Naive thymus-derived CD8-positive, alpha-beta T cell (primary cell): ENCODE measurements around the gene RIT2. TPM values are rescaled to one million over a fixed set of nuclear protein-coding genes. Genes with fewer than 3 reads are reported as not detected.
"Not testable (repeated sequence)": the region's sequence is repeated elsewhere in the genome, so short reads cannot be mapped to it uniquely, and the experiment has no call there.

Source experiments
- ATAC-seq, 2 donors: fragments of 150-1000 bp; cut with Tn5 transposase in 1 of 2; sonication (Bioruptor Pico), chemical (Tn5 transposase) in 1 of 2; 1 replicate in 1 of 2; 2 replicates in 1 of 2; pipeline ENCODE4 v1.10.0; 2021; ENCODE audit warnings: mild to moderate bottlenecking in 2 of 2, moderate library complexity in 2 of 2
- POLR2A ChIA-PET: fragments of 350-600 bp; sonication (Branson Sonifier 250); formaldehyde crosslinking; loops from one replicate; lab custom pipeline; 2021; ENCODE audit warnings: antibody characterized with exemption; lab: Charles Lee
- DNase-seq, 10 donors: peaks; one replicate each; pipeline versions ENCODE4 v3.0.0 to v3.0.0-alpha.2; 2020 to 2022
- H3K27ac Mint-ChIP-seq, 10 donors: one replicate each; pipeline ENCODE4 v1.8.0; 2020 to 2022; ENCODE audit warnings: mild to moderate bottlenecking in 10 of 10, mixed read lengths in 10 of 10, moderate library complexity in 4 of 10, inconsistent platforms in 1 of 10
- H3K27me3 Mint-ChIP-seq, 5 donors: one replicate each; pipeline ENCODE4 v1.8.0; 2021 to 2022; ENCODE audit warnings: mixed read lengths in 5 of 5
- H3K36me3 Mint-ChIP-seq, 3 donors: one replicate each; pipeline ENCODE4 v1.8.0; 2020 to 2022; ENCODE audit warnings: mixed read lengths in 3 of 3, mild to moderate bottlenecking in 2 of 3, inconsistent platforms in 1 of 3
- H3K4me1 Mint-ChIP-seq, 4 donors: one replicate each; pipeline ENCODE4 v1.8.0; 2021 to 2022; ENCODE audit warnings: mixed read lengths in 4 of 4
- H3K4me3 Mint-ChIP-seq, 10 donors: one replicate each; pipeline ENCODE4 v1.8.0; 2020 to 2022; ENCODE audit warnings: mild to moderate bottlenecking in 10 of 10, mixed read lengths in 10 of 10, moderate library complexity in 6 of 10, inconsistent platforms in 1 of 10
- H3K9me3 Mint-ChIP-seq, 9 donors: one replicate each; pipeline ENCODE4 v1.8.0; 2020 to 2022; ENCODE audit warnings: mixed read lengths in 9 of 9, mild to moderate bottlenecking in 3 of 9, inconsistent platforms in 1 of 9, moderate library complexity in 1 of 9
- polyA plus RNA-seq, 3 donors: library from polyadenylated mRNA; unstranded; fragments of 300-500 nt; fragmentation: Illumina TruSeq; gene quantifications; one replicate each; pipeline ENCODE4 v1.2.3, GENCODE V29; 2021
- total RNA-seq, 8 experiments: library from RNA in 2 of 8; stranded (reverse) in 2 of 8; gene quantifications; one replicate each; pipeline ENCODE4 v1.2.3 and lab custom pipeline; 2021 to 2026

Gene RIT2
- total and polyA plus RNA-seq, 5 experiments from 2014 or later, result not detected

- ATAC-seq, result no peak
- Mint-ChIP-seq H3K36me3 (no peaks in the 10 kb centered on the region), H3K4me3 (no peak overlapping the region), H3K27ac (no peak overlapping the region), H3K27me3 (no peaks in the 10 kb centered on the region), H3K9me3 (peaks cover 0 to 23% (median 2%) of the 10 kb centered on the region in 9 donors), H3K4me1 (no peaks in the 10 kb centered on the region)
- POLR2A ChIA-PET, result no interaction called here
- DNase-seq, result no peak
Observed at GRCh38 chr18:42745171-42745570, 370.3 kb downstream of the RIT2 start.

- ATAC-seq (no peak), DNase-seq (no peak)
- Mint-ChIP-seq H3K4me1 (no peaks in the 10 kb centered on the region), H3K36me3 (no peaks in the 10 kb centered on the region), H3K27me3 (no peaks in the 10 kb centered on the region), H3K9me3 (peaks cover 0 to 21% (median 1%) of the 10 kb centered on the region in 9 donors), H3K27ac (no peak overlapping the region), H3K4me3 (no peak overlapping the region)
- POLR2A ChIA-PET, result no interaction called here
Observed at GRCh38 chr18:42743373-42744138, 371.9 kb downstream of the RIT2 start.

DNA sequence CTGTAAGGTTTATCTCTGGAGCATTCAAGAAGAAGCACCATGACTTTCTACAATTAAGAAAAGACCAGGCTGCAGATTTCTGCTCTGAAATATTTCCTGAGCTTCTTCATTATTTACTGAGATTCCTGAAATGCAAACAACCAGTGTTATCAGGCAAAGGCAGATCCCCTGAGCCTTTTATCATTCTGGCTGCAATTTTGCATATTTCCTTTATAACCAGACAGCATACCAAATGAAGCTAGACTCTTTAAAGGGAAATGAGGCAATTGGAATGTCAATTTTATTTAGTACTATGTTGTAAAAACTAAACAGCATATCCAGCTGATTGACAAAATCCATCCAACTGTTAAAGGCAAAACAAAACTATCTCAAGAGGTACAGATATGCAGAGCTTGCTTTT, 372.5 kb downstream of the RIT2 start:
- peaks cover 0 to 20% (median 5%) of the 10 kb centered on the region in 9 donors for H3K9me3 Mint-ChIP-seq
- DNase-seq (no peak), ATAC-seq (no peak)
- no peak overlapping the region for H3K27ac Mint-ChIP-seq
- H3K4me3 Mint-ChIP-seq, result no peak overlapping the region
- H3K27me3 Mint-ChIP-seq, result no peaks in the 10 kb centered on the region
- H3K36me3 Mint-ChIP-seq, result no peaks in the 10 kb centered on the region
- H3K4me1 Mint-ChIP-seq, result no peaks in the 10 kb centered on the region
- POLR2A ChIA-PET, result no interaction called here

DNA sequence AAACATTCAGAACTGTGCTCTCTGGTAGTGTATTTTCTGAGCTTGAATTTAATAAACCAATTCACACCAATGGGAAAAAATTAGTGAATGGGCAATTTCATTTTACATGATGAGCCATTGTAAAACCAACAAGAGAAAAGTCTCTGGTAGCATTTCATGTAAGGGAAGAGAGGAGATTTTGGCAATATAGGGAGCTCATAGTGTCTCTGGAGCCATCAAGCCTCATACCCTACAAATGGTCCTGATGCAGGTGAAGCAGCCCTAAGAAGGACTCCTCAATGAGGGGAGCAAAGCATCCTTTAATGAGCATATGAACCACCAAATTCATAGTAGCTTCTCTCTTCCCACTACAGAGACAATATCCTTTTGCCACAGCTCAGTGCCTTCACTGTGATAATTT, 373.0 kb downstream of the RIT2 start:
- Mint-ChIP-seq H3K27me3 (no peaks in the 10 kb centered on the region), H3K4me3 (no peak overlapping the region), H3K9me3 (peaks cover 0 to 20% (median 5%) of the 10 kb centered on the region in 9 donors), H3K36me3 (no peaks in the 10 kb centered on the region), H3K27ac (no peak overlapping the region), H3K4me1 (no peaks in the 10 kb centered on the region)
- DNase-seq (no peak), ATAC-seq (no peak)
- POLR2A ChIA-PET, result no interaction called here

- ATAC-seq, H3K27ac Mint-ChIP-seq, H3K4me1 Mint-ChIP-seq, POLR2A ChIA-PET, H3K36me3 Mint-ChIP-seq, H3K4me3 Mint-ChIP-seq, DNase-seq, H3K27me3 Mint-ChIP-seq: not testable (repeated sequence)
- H3K9me3 Mint-ChIP-seq, result peaks cover 0 to 16% (median 5%) of the 10 kb centered on the region in 9 donors
Observed at GRCh38 chr18:42741805-42742347, 373.6 kb downstream of the RIT2 start.

- POLR2A ChIA-PET, H3K4me3 Mint-ChIP-seq, H3K36me3 Mint-ChIP-seq, H3K4me1 Mint-ChIP-seq, H3K27ac Mint-ChIP-seq, H3K27me3 Mint-ChIP-seq, DNase-seq, ATAC-seq: not testable (repeated sequence)
- peaks cover 0 to 15% (median 5%) of the 10 kb centered on the region in 9 donors for H3K9me3 Mint-ChIP-seq
Observed at GRCh38 chr18:42741299-42741698, 374.2 kb downstream of the RIT2 start.

- H3K4me1 Mint-ChIP-seq, result no peaks in the 10 kb centered on the region
- no peak for ATAC-seq
- peaks cover 0 to 15% (median 3%) of the 10 kb centered on the region in 9 donors for H3K9me3 Mint-ChIP-seq
Observed at GRCh38 chr18:42736074-42736473, 379.4 kb downstream of the RIT2 start.

DNA sequence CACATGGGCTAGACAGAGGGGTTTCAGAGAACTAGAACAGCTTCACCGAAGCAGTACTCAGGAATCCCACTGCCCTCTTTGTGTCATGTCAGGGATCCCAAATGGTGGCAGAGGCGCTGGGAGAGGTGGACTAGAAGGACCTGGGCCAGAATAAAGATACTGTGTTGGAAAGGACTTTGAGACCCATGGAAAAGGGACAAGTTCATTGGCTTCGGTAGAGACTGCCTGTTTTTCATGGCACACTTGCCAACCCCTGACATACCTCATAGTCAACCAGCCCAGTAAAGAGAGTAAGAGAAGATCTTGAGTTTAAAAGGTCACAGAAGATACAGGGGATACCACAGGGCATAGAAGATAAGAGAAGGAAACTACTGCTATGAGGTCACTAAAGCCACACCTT, 381.0 kb downstream of the RIT2 start:
- H3K27me3 Mint-ChIP-seq, result no peaks in the 10 kb centered on the region
- DNase-seq (no peak), ATAC-seq (no peak)
- H3K9me3 Mint-ChIP-seq, result peaks cover 0 to 24% (median 8%) of the 10 kb centered on the region in 9 donors
- POLR2A ChIA-PET, result no interaction called here
- no peak overlapping the region for H3K4me3 Mint-ChIP-seq
- H3K4me1 Mint-ChIP-seq, result no peaks in the 10 kb centered on the region
- peaks cover 0 to 4% (median 0%) of the 10 kb centered on the region in 3 donors for H3K36me3 Mint-ChIP-seq
- H3K27ac Mint-ChIP-seq, result no peak overlapping the region

More at GRCh38 chr18:42736074-42736473, 379.4 kb downstream of the RIT2 start:
- Mint-ChIP-seq H3K4me3 (no peak overlapping the region), H3K36me3 (no peaks in the 10 kb centered on the region), H3K27ac (no peak overlapping the region), H3K27me3 (no peaks in the 10 kb centered on the region)
- DNase-seq, result no peak
- POLR2A ChIA-PET, result no interaction called here

- H3K36me3 Mint-ChIP-seq, result peaks cover 0 to 4% (median 0%) of the 10 kb centered on the region in 3 donors
- H3K27me3 Mint-ChIP-seq, result no peaks in the 10 kb centered on the region
- H3K4me3 Mint-ChIP-seq, result no peak overlapping the region
- H3K4me1 Mint-ChIP-seq, result no peaks in the 10 kb centered on the region
- ATAC-seq (no peak), DNase-seq (no peak)
- peaks cover 0 to 23% (median 12%) of the 10 kb centered on the region in 9 donors for H3K9me3 Mint-ChIP-seq
- POLR2A ChIA-PET, result no interaction called here
- H3K27ac Mint-ChIP-seq, result no peak overlapping the region
Observed at GRCh38 chr18:42730272-42730671, 385.2 kb downstream of the RIT2 start.

- H3K4me3 Mint-ChIP-seq, result no peak overlapping the region
- no peak overlapping the region for H3K27ac Mint-ChIP-seq
- no peaks in the 10 kb centered on the region for H3K4me1 Mint-ChIP-seq
- H3K36me3 Mint-ChIP-seq, result no peaks in the 10 kb centered on the region
- no peak for ATAC-seq
- POLR2A ChIA-PET, result no interaction called here
- peaks cover 2 to 41% (median 5%) of the 10 kb centered on the region in 9 donors for H3K9me3 Mint-ChIP-seq
- no peaks in the 10 kb centered on the region for H3K27me3 Mint-ChIP-seq
- DNase-seq, result no peak
Observed at GRCh38 chr18:42719221-42719620, 396.3 kb downstream of the RIT2 start.

- DNase-seq, result no peak
- no peak overlapping the region for H3K27ac Mint-ChIP-seq
- POLR2A ChIA-PET, result no interaction called here
- no peak for ATAC-seq
- no peak overlapping the region for H3K4me3 Mint-ChIP-seq
- peaks cover 0 to 3% (median 0%) of the 10 kb centered on the region in 5 donors for H3K27me3 Mint-ChIP-seq
- no peaks in the 10 kb centered on the region for H3K4me1 Mint-ChIP-seq
- H3K9me3 Mint-ChIP-seq, result peaks cover 0 to 6% (median 2%) of the 10 kb centered on the region in 9 donors
- no peaks in the 10 kb centered on the region for H3K36me3 Mint-ChIP-seq
Observed at GRCh38 chr18:42712065-42712464, 403.4 kb downstream of the RIT2 start.

DNA sequence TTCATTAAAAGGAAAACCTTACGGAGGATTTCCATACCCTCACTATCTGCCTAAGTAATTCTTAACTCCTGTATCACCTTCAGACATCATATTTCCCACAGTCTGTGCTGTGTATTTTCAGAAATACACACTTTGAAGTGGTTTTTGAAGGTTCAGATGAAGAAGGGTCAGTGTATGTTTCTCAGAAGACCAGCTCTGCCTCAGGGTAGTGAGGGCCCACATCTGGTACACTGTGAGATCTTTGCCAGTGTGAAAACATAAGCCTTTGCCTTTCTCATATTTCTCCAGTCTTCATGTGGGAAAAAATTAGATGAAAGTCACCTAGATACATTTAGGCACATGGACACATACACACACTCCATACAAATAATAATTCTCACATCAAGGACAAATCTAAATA, 408.4 kb downstream of the RIT2 start:
- peaks cover 0 to 3% (median 0%) of the 10 kb centered on the region in 5 donors for H3K27me3 Mint-ChIP-seq

DNA sequence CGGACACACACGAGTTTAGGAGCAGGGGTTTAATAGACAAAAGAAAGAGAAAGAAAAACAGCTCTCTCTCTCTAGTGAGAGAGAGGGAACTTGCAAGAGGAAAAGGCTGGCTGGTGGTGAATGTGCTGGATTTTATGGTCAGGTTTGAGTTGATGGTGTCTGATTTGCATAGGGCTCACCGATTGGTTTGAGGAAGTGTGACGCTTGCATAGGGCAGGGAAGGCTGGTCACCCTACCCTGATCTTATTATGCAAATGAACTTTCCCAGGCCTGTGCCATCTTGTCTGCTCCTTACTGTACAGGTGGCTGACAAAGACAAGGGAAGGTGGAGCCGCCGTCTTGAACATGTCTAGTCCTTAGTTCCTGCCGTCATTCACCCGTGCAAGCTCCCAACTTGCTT, 408.9 kb downstream of the RIT2 start:
- Mint-ChIP-seq H3K4me1 (no peaks in the 10 kb centered on the region), H3K4me3 (no peak overlapping the region), H3K27me3 (peaks cover 0 to 3% (median 0%) of the 10 kb centered on the region in 5 donors), H3K27ac (no peak overlapping the region), H3K9me3 (peaks cover 0 to 10% (median 0%) of the 10 kb centered on the region in 9 donors), H3K36me3 (no peaks in the 10 kb centered on the region)
- POLR2A ChIA-PET, result no interaction called here
- no peak for DNase-seq
- no peak for ATAC-seq

More for the DNA sequence above, 408.4 kb downstream of the RIT2 start:
- POLR2A ChIA-PET, result no interaction called here
- Mint-ChIP-seq H3K9me3 (peaks cover 0 to 8% (median 0%) of the 10 kb centered on the region in 9 donors), H3K4me3 (no peak overlapping the region), H3K36me3 (no peaks in the 10 kb centered on the region), H3K27ac (no peak overlapping the region), H3K4me1 (no peaks in the 10 kb centered on the region)
- no peak for DNase-seq
- no peak for ATAC-seq
